Stimulated activated CD4-positive, alpha-beta T cell treated with anti-CD3 and anti-CD28 coated beads, TNF-alpha, amount 100 ng/mL, for 48 hours (primary cell): ENCODE results near the gene CLRN1.

Source experiments
- DNase-seq, 3 donors: peaks; one replicate each; pipeline ENCODE4 v3.0.0-alpha.2; 2020; ENCODE audit warnings: low read depth in 3 of 3

Gene CLRN1

DNA sequence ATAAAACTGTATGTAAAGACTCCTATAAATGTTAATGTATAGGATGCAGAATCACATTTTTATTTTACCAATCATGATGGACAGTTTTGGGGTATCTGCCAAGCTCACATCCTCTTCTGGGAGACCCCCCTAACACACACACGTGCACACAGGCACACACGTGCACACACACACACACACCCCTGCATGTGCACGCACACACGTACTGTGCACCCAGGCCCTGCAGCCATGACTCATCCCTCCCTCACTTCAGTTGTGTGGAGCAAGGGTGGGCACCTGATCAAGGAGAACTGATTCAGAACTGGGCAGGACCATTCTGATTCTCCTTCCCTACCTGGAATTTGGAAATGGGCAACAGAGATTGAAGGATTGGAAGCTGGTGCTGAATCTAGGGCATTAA lies 51.3 kb downstream of the CLRN1 start:
- no peak for DNase-seq

DNA sequence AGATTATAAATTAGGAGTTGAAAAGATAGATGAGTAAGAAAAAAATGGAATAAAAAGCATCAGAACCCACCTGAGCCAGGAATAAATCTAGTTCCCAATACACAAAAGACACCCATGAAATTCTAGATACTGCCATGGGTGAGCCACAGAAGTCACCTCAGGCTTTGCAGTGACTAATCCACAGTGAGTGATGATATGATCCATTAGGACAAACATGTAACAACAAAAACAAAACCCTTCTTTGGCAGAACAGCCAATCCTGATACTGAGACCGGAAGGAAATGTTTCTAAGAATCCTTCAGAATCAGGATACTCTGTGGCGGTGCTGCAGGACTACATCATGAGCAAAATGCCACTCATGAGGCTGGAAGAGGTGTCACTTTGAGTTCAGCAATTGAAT lies 52.3 kb downstream of the CLRN1 start:
- DNase-seq: no peak

DNA sequence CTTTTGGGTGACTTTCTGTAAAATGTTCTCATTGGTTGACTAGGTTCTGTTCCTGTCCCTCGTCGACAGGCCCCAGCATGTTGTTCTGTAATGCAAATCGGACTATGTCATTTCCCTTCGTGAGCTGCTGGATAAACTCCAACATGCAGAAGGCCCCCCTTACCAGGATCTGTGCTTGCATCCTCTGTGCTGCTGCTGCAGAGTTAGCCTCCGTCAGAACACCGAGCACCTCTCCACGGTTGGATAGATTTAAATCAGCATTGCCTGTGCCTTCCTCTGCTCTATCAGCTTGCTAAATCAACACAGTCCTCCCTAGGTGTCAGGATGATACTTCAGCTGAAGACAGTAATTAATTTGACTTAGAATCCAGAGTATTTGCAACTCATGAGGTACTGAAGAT lies 54.6 kb downstream of the CLRN1 start:
- DNase-seq: no peak

GRCh38 chr3:150913133-150913922 lies 59.2 kb downstream of the CLRN1 start:
- no peak for DNase-seq

GRCh38 chr3:150912501-150912900 lies 60.0 kb downstream of the CLRN1 start:
- DNase-seq: no peak

- DNase-seq: no peak
Measured at GRCh38 chr3:150911771-150912170, 60.8 kb downstream of the CLRN1 start.

DNA sequence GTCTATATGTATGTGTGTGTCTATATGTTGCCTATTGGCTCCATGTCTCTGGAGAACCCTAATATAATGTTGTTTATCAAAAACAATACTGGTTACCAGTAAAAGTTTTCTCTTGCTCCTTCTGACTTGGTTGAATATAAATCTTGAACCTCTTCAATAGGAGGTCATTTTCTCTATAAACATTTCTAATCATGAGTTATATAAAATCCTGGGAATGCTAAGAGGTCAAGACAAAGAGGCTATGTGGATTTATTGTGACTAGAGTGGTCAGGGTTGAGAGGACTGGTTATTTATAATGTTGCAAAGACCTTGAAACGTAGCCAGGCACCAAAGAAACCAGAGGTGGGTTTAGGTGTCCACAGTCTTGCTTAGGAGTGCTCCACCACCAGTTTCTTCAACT lies 66.1 kb downstream of the CLRN1 start:
- DNase-seq: no peak

- no peak for DNase-seq
Measured at GRCh38 chr3:150905746-150906145, 66.8 kb downstream of the CLRN1 start.

DNA sequence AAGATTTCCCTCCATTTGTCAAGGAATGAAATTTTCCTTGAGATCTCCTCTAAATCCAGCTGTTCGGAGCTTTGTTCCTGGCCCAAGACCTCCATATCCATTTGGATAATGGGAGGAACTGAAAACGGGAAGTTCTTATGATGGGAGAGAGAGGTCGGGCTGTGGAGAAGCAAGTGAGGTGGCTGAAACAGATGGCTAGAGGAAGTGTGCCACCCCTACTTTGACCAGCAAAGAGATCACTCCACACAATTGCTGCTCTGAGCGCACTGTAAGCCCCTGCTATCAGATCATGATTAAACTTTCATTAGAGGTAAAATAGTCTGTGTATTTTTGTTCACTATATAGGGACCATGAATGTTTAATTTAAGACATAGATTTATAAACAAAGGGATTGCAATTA lies 67.2 kb downstream of the CLRN1 start, which contains the start of gene MINDY4B:
TSS of gene MINDY4B (minus strand) at position 101 of the 400 bp plus-strand sequence. CDS start at position 101, 0 bp downstream.
- DNase-seq: no peak

- no peak for DNase-seq
Measured at GRCh38 chr3:150902988-150903387, 69.5 kb downstream of the CLRN1 start.

- no peak for DNase-seq
Measured at GRCh38 chr3:150901793-150902192, 70.7 kb downstream of the CLRN1 start.

GRCh38 chr3:150899141-150899540 lies 73.4 kb downstream of the CLRN1 start:
- no peak for DNase-seq

GRCh38 chr3:150898046-150898754 lies 74.3 kb downstream of the CLRN1 start:
- no peak for DNase-seq

DNA sequence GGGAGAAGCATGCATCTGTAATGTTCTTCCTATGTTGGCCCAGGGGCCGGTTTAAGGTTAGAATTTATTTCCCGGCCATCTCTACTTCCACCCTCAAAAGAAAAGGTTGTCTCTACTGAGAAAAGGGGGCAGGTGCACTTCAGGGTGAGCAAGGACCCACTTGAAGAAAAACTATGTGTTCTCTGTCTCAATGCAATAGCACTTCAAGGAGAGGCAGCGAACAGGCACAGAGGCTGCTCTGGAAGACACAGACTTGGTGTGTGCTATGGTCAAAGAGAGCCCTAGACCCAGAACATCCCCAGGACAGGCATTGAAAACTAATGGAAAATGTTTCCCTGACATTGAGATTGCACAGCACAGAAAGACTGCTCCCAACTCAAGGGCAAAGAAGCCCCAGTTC lies 74.9 kb downstream of the CLRN1 start:
- DNase-seq: no peak

DNA sequence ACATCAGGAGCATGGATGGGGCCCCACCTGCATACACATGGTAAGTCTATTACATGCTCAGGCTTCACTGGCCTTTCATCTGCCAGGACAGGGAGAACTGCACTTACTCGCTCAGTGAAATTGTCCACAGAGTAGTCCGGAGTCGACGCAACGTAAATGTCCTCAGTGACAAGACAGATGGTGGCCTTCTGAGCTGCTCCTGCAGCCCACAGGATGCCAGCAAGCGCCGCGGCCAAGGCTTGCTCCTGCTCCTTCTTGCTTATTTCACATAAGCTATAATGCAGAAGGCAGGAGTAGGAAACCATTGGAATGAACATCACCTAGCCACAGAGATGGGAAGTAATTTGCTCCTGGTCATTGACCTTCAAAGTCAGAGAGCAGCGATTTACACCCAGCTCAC lies 81.7 kb downstream of the CLRN1 start:
- no peak for DNase-seq

DNA sequence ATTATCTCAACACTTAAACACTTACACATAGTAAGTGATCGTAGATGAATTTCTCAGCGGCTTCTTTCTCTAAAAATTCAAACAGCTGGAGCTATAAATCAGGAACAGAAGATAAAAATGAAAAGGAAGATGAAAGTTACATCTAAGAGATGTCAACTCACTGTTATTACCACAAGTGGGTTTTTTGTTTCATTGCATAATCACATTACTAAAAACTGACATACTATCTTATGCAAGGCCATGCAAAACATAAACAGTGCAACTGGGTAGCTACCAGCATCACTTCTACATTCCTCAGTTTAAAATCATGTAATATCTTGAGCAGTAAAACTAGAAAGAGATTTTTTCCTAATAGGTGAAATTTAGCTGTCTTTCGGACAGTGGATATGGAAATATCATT lies 82.2 kb downstream of the CLRN1 start:
- no peak for DNase-seq

DNA sequence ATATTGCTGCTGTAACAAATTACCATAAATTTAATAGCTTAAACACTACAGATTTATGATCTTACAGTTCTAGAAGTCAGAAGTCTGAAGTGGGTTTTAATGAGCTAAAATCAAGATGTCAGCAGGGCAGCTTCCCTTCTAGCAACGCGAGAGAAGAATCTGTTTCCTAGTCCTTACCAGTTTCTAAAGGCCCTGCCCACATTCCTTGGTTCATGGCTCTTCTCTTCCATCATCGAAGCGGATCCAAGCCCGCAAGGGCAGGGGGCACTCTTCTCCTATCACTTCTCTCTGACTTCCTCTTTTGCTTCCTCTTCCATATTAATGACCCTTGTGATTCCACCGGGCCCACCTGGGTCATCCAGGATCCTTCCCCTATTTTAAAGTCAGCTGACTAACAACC lies 83.4 kb downstream of the CLRN1 start:
- no peak for DNase-seq

DNA sequence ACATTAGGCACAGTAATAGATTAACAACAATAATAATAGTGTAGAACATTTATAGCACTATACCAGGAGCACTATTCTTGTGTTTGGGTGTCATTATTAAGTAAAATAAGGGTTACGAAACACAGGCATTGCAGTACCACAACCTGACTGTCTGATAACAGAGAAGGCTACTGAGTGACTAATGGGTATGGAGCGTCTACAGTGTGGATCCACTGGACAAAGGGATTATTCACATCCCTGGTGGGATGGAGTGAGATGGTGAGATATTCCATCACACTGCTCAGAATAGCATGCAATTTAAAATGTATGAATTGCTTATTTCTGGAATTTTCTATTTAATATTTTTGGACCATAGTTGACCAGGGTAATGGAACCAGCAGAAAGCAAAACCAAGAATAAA lies 85.5 kb downstream of the CLRN1 start:
- DNase-seq: no peak

DNA sequence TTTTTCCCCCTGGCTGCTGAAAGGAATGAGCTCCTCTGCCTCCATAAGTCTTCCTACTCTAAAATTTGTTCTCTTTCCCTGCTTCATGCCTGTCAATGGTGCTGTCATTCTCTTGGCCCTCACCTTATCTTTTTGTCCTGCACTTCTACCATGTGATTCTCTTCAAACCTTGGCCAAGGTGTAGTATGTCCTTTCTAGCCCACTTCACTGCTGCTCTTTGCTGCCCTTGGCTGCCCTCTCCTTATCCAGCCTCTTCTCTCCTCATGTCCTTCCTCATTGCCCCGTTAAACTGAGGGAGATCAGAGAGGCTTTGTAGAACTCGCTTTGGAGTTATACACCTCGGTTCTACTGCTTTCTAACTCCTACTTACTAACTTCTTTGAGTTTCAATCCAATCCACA lies 87.0 kb downstream of the CLRN1 start:
- no peak for DNase-seq

GRCh38 chr3:150878996-150879575 lies 93.4 kb downstream of the CLRN1 start:
- no peak for DNase-seq

DNA sequence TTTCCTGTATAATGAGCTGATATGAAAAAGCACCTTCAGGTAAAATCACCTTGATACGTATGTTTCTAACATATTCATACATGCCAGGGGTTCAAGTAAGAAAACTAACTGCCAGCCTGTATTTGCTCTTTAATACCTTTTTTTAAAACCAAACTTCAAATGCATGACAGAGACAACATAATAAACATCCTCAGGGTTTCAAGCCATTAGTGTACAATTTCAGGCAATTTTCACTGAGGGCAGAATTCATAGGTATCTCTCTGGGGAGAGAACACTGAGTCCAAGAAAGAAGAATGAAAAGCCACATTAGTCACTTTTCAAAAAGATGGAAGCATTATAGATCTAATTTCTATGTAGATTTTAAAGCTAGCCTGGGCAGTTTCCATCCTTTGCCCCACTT lies 94.2 kb downstream of the CLRN1 start:
- no peak for DNase-seq

GRCh38 chr3:150877303-150877702 lies 95.2 kb downstream of the CLRN1 start:
- DNase-seq: no peak
